Measurements from ENCODE around the gene SELENON. TPM values are rescaled to one million over a fixed set of nuclear protein-coding genes. Genes with fewer than 3 reads are reported as not detected.

SELENON gene
- total RNA-seq, 1 experiment from 2014 or later, result 108 TPM

- Histone ChIP-seq H3K4me3 (ENCODE audit: insufficient read depth, low read depth, low read length) (no peak overlapping the region), H3K36me3 (replicated peaks; ENCODE audit: control insufficient read depth, insufficient read depth, low read length) (peaks cover 16% of the 10 kb centered on the region), H3K27me3 (ENCODE audit: control insufficient read depth, insufficient read depth, low read length) (no peaks in the 10 kb centered on the region)
- peak; percentile 49 for DNase-seq
Observed at GRCh38 chr1:25807480-25808390, 7.7 kb downstream of the SELENON start.

- no peak overlapping the region for H3K4me3 ChIP-seq (ENCODE audit: insufficient read depth, low read depth, low read length)
- H3K27me3 ChIP-seq (ENCODE audit: control insufficient read depth, insufficient read depth, low read length), result no peaks in the 10 kb centered on the region
- peak; percentile 43 for DNase-seq
- H3K36me3 ChIP-seq (replicated peaks; ENCODE audit: control insufficient read depth, insufficient read depth, low read length), result peaks cover 16% of the 10 kb centered on the region
Observed at GRCh38 chr1:25808481-25809244, 8.7 kb downstream of the SELENON start.

GRCh38 chr1:25809283-25809926 lies 9.4 kb downstream of the SELENON start:
- peak; percentile 40 for DNase-seq
- Histone ChIP-seq H3K4me3 (ENCODE audit: insufficient read depth, low read depth, low read length) (no peak overlapping the region), H3K36me3 (replicated peaks; ENCODE audit: control insufficient read depth, insufficient read depth, low read length) (peaks cover 22% of the 10 kb centered on the region), H3K27me3 (ENCODE audit: control insufficient read depth, insufficient read depth, low read length) (no peaks in the 10 kb centered on the region)

GRCh38 chr1:25809929-25810328 lies 9.9 kb downstream of the SELENON start:
- no peak overlapping the region for H3K4me3 ChIP-seq (ENCODE audit: insufficient read depth, low read depth, low read length)
- peaks cover 24% of the 10 kb centered on the region for H3K36me3 ChIP-seq (replicated peaks; ENCODE audit: control insufficient read depth, insufficient read depth, low read length)
- DNase-seq, result peak; percentile 58
- H3K27me3 ChIP-seq (ENCODE audit: control insufficient read depth, insufficient read depth, low read length), result no peaks in the 10 kb centered on the region

GRCh38 chr1:25810341-25811299 lies 10.6 kb downstream of the SELENON start:
- peak; percentile 97 for DNase-seq
- no peak overlapping the region for H3K4me3 ChIP-seq (ENCODE audit: insufficient read depth, low read depth, low read length)
- H3K27me3 ChIP-seq (ENCODE audit: control insufficient read depth, insufficient read depth, low read length), result no peaks in the 10 kb centered on the region
- peaks cover 22% of the 10 kb centered on the region for H3K36me3 ChIP-seq (replicated peaks; ENCODE audit: control insufficient read depth, insufficient read depth, low read length)

GRCh38 chr1:25811384-25812082 lies 11.5 kb downstream of the SELENON start:
- peaks cover 18% of the 10 kb centered on the region for H3K36me3 ChIP-seq (replicated peaks; ENCODE audit: control insufficient read depth, insufficient read depth, low read length)
- no peak overlapping the region for H3K4me3 ChIP-seq (ENCODE audit: insufficient read depth, low read depth, low read length)
- no peaks in the 10 kb centered on the region for H3K27me3 ChIP-seq (ENCODE audit: control insufficient read depth, insufficient read depth, low read length)
- no peak for DNase-seq

GRCh38 chr1:25813071-25813733 lies 13.2 kb downstream of the SELENON start:
- Histone ChIP-seq H3K27me3 (ENCODE audit: control insufficient read depth, insufficient read depth, low read length) (no peaks in the 10 kb centered on the region), H3K36me3 (replicated peaks; ENCODE audit: control insufficient read depth, insufficient read depth, low read length) (peaks cover 18% of the 10 kb centered on the region), H3K4me3 (ENCODE audit: insufficient read depth, low read depth, low read length) (no peak overlapping the region)
- peak; percentile 17 for DNase-seq

GRCh38 chr1:25813734-25814471 lies 13.9 kb downstream of the SELENON start:
- DNase-seq, result peak; percentile 41
- H3K27me3 ChIP-seq (ENCODE audit: control insufficient read depth, insufficient read depth, low read length), result no peaks in the 10 kb centered on the region
- H3K36me3 ChIP-seq (replicated peaks; ENCODE audit: control insufficient read depth, insufficient read depth, low read length), result peaks cover 18% of the 10 kb centered on the region
- H3K4me3 ChIP-seq (ENCODE audit: insufficient read depth, low read depth, low read length), result no peak overlapping the region

- Histone ChIP-seq H3K36me3 (replicated peaks; ENCODE audit: control insufficient read depth, insufficient read depth, low read length) (peaks cover 14% of the 10 kb centered on the region), H3K4me3 (ENCODE audit: insufficient read depth, low read depth, low read length) (no peak overlapping the region), H3K27me3 (ENCODE audit: control insufficient read depth, insufficient read depth, low read length) (no peaks in the 10 kb centered on the region)
- no peak for DNase-seq
Observed at GRCh38 chr1:25814549-25815087, 14.6 kb downstream of the SELENON start.

GRCh38 chr1:25815208-25816111 lies 15.5 kb downstream of the SELENON start:
- no peak for DNase-seq
- Histone ChIP-seq H3K36me3 (replicated peaks; ENCODE audit: control insufficient read depth, insufficient read depth, low read length) (peaks cover 11% of the 10 kb centered on the region), H3K4me3 (ENCODE audit: insufficient read depth, low read depth, low read length) (no peak overlapping the region), H3K27me3 (ENCODE audit: control insufficient read depth, insufficient read depth, low read length) (no peaks in the 10 kb centered on the region)

GRCh38 chr1:25816112-25816718 lies 16.2 kb downstream of the SELENON start:
- peaks cover 9% of the 10 kb centered on the region for H3K36me3 ChIP-seq (replicated peaks; ENCODE audit: control insufficient read depth, insufficient read depth, low read length)
- peak; percentile 45 for DNase-seq
- H3K27me3 ChIP-seq (ENCODE audit: control insufficient read depth, insufficient read depth, low read length), result no peaks in the 10 kb centered on the region
- no peak overlapping the region for H3K4me3 ChIP-seq (ENCODE audit: insufficient read depth, low read depth, low read length)

All from H7 (cell line).